ENCODE data around the gene NEUROG1.
A peak's percentile ranks its signal among the peaks of the same experiment; 100 is the strongest.

NEUROG1 gene

GRCh38 chr5:135564331-135564730 is 28.6 kb upstream of the NEUROG1 start:
- DNase-seq (ENCODE audit: low read depth in 2 of 2), result no peak

GRCh38 chr5:135561266-135561665 is 25.5 kb upstream of the NEUROG1 start:
- no peak for DNase-seq (ENCODE audit: low read depth in 2 of 2)

- DNase-seq (ENCODE audit: low read depth in 2 of 2), result peak in 1 of 2 donors; percentile 47
Measured at GRCh38 chr5:135560858-135561257, 25.1 kb upstream of the NEUROG1 start.

GRCh38 chr5:135559354-135559753 is 23.6 kb upstream of the NEUROG1 start:
- DNase-seq (ENCODE audit: low read depth in 2 of 2), result no peak

GRCh38 chr5:135557076-135557838 is 21.5 kb upstream of the NEUROG1 start:
- no peak for DNase-seq (ENCODE audit: low read depth in 2 of 2)

- no peak for DNase-seq (ENCODE audit: low read depth in 2 of 2)
Measured at GRCh38 chr5:135556620-135557019, 20.9 kb upstream of the NEUROG1 start.

- DNase-seq (ENCODE audit: low read depth in 2 of 2), result no peak
Measured at GRCh38 chr5:135555530-135555929, 19.8 kb upstream of the NEUROG1 start.

- DNase-seq (ENCODE audit: low read depth in 2 of 2), result no peak
Measured at GRCh38 chr5:135553688-135554462, 18.1 kb upstream of the NEUROG1 start.

- peak; percentile 9 to 28 for DNase-seq (ENCODE audit: low read depth in 2 of 2)
Measured at GRCh38 chr5:135551593-135552447, 16.1 kb upstream of the NEUROG1 start.

GRCh38 chr5:135549413-135549812 is 13.6 kb upstream of the NEUROG1 start:
- DNase-seq (ENCODE audit: low read depth in 2 of 2), result no peak

GRCh38 chr5:135547590-135548254 is 12.0 kb upstream of the NEUROG1 start:
- no peak for DNase-seq (ENCODE audit: low read depth in 2 of 2)

GRCh38 chr5:135546912-135547311 is 11.1 kb upstream of the NEUROG1 start:
- no peak for DNase-seq (ENCODE audit: low read depth in 2 of 2)

- no peak for DNase-seq (ENCODE audit: low read depth in 2 of 2)
Measured at GRCh38 chr5:135546101-135546500, 10.3 kb upstream of the NEUROG1 start.

GRCh38 chr5:135545099-135545498 is 9.3 kb upstream of the NEUROG1 start:
- DNase-seq (ENCODE audit: low read depth in 2 of 2), result no peak

- no peak for DNase-seq (ENCODE audit: low read depth in 2 of 2)
Measured at GRCh38 chr5:135543485-135544304, 7.9 kb upstream of the NEUROG1 start.

GRCh38 chr5:135543001-135543484 is 7.3 kb upstream of the NEUROG1 start:
- DNase-seq (ENCODE audit: low read depth in 2 of 2), result no peak

- DNase-seq (ENCODE audit: low read depth in 2 of 2), result no peak
Measured at GRCh38 chr5:135541807-135542502, 6.2 kb upstream of the NEUROG1 start.

GRCh38 chr5:135539430-135540005 is 3.8 kb upstream of the NEUROG1 start:
- DNase-seq (ENCODE audit: low read depth in 2 of 2), result no peak

- DNase-seq (ENCODE audit: low read depth in 2 of 2), result no peak
Measured at GRCh38 chr5:135538261-135538660, 2.5 kb upstream of the NEUROG1 start.

GRCh38 chr5:135537745-135538144 is 2.0 kb upstream of the NEUROG1 start:
- DNase-seq (ENCODE audit: low read depth in 2 of 2), result no peak
